ENCODE measurements around the gene FGF4. TPM values are rescaled to one million over a fixed set of nuclear protein-coding genes. Genes with fewer than 3 reads are reported as not detected.

FGF4 gene
- total RNA-seq, 1 donor from 2014 or later: not detected

- Histone ChIP-seq H3K27me3 (peaks cover 5% of the 10 kb centered on the region), H3K27ac (no peak overlapping the region), H3K36me3 (no peaks in the 10 kb centered on the region), H3K9me3 (no peaks in the 10 kb centered on the region), H3K4me3 (no peak overlapping the region), H3K4me1 (no peaks in the 10 kb centered on the region)
- intact Hi-C loops (cut with DNase I): no loop called here
- no peak for DNase-seq (ENCODE audit: low spot score in 2 of 2)
- TF ChIP-seq CTCF (IDR thresholded peaks at IDR 0.05): no peak
Observed at GRCh38 chr11:69778373-69778772, 3.2 kb upstream of the FGF4 start.

- Histone ChIP-seq H3K4me3 (no peak overlapping the region), H3K27ac (no peak overlapping the region), H3K27me3 (peaks cover 5% of the 10 kb centered on the region), H3K4me1 (no peaks in the 10 kb centered on the region), H3K9me3 (no peaks in the 10 kb centered on the region), H3K36me3 (no peaks in the 10 kb centered on the region)
- no peak for TF ChIP-seq CTCF (IDR thresholded peaks at IDR 0.05)
- no peak for DNase-seq (ENCODE audit: low spot score in 2 of 2)
- intact Hi-C loops (cut with DNase I): no loop called here
Observed at GRCh38 chr11:69774354-69775162, 583 bp downstream of the FGF4 start.

- no peaks in the 10 kb centered on the region for H3K36me3 ChIP-seq
- no peak for DNase-seq (ENCODE audit: low spot score in 2 of 2)
- H3K4me3 ChIP-seq: no peak overlapping the region
- no peaks in the 10 kb centered on the region for H3K4me1 ChIP-seq
- H3K27ac ChIP-seq: no peak overlapping the region
- no peak for TF ChIP-seq CTCF (IDR thresholded peaks at IDR 0.05)
- intact Hi-C loops (cut with DNase I): no loop called here
- H3K9me3 ChIP-seq: no peaks in the 10 kb centered on the region
- peaks cover 5% of the 10 kb centered on the region for H3K27me3 ChIP-seq
Observed at GRCh38 chr11:69773626-69774353, 1.4 kb downstream of the FGF4 start.

GRCh38 chr11:69771466-69771865 is 3.7 kb downstream of the FGF4 start:
- H3K4me3 ChIP-seq: no peak overlapping the region
- peaks cover 5% of the 10 kb centered on the region for H3K27me3 ChIP-seq
- no peaks in the 10 kb centered on the region for H3K36me3 ChIP-seq

GRCh38 chr11:69770540-69770939 is 4.6 kb downstream of the FGF4 start:
- H3K4me1 ChIP-seq: no peaks in the 10 kb centered on the region
- H3K27ac ChIP-seq: no peak overlapping the region
- no peak for TF ChIP-seq CTCF (IDR thresholded peaks at IDR 0.05)
- intact Hi-C loops (cut with DNase I): no loop called here
- no peak for DNase-seq (ENCODE audit: low spot score in 2 of 2)
- no peaks in the 10 kb centered on the region for H3K36me3 ChIP-seq
- no peaks in the 10 kb centered on the region for H3K9me3 ChIP-seq
- no peak overlapping the region for H3K4me3 ChIP-seq
- peaks cover 5% of the 10 kb centered on the region for H3K27me3 ChIP-seq

More at GRCh38 chr11:69771466-69771865, 3.7 kb downstream of the FGF4 start:
- no peaks in the 10 kb centered on the region for H3K9me3 ChIP-seq
- H3K27ac ChIP-seq: no peak overlapping the region
- intact Hi-C loops (cut with DNase I): no loop called here
- no peaks in the 10 kb centered on the region for H3K4me1 ChIP-seq
- DNase-seq (ENCODE audit: low spot score in 2 of 2): no peak
- no peak for TF ChIP-seq CTCF (IDR thresholded peaks at IDR 0.05)

Measured in ascending aorta (tissue), 2 donors.